Peyer's patch (tissue), 4 donors: ENCODE data around the gene COL17A1. TPM values are rescaled to one million over a fixed set of nuclear protein-coding genes. Genes with fewer than 3 reads are reported as not detected.

ENCODE experiments used
- DNase-seq, 3 donors: peaks; one replicate each; pipeline ENCODE4 v3.0.0-alpha.2; 2017 to 2019
- H3K27ac ChIP-seq, 4 donors: fragments of 200-600 bp; sonication (generic); one replicate each; pipeline ENCODE4 v1.5.1; 2016 to 2019
- H3K27me3 ChIP-seq, 2 donors: fragments of 200-600 bp; sonication (generic); one replicate each; pipeline ENCODE4 v1.5.1; 2019
- H3K36me3 ChIP-seq, 3 donors: fragments of 200-600 bp; sonication (generic); one replicate each; pipeline ENCODE4 v1.5.1; 2016 to 2019
- H3K4me1 ChIP-seq, 4 donors: fragments of 200-600 bp; sonication (generic); one replicate each; pipeline ENCODE4 v1.5.1; 2016 to 2019
- H3K4me3 ChIP-seq, 4 donors: fragments of 200-600 bp; sonication (generic); 1 replicate in 3 of 4; 2 replicates in 1 of 4; pipeline ENCODE4 v1.5.1; 2016 to 2019; ENCODE audit warnings: mild to moderate bottlenecking in 1 of 4
- H3K9me3 ChIP-seq, 4 donors: fragments of 200-600 bp; sonication (generic); one replicate each; pipeline ENCODE4 v1.5.1; 2016 to 2019; ENCODE audit warnings: mild to moderate bottlenecking in 1 of 4
- POLR2A ChIP-seq, 2 donors: fragments of 450-650 bp; IDR thresholded peaks; one replicate each; pipeline ENCODE4 v1.5.1; 2017; ENCODE audit warnings: antibody characterized with exemption in 2 of 2, mild to moderate bottlenecking in 2 of 2, moderate library complexity in 2 of 2
- total RNA-seq, 4 donors: library from RNA; depleted of rRNA; stranded (reverse); fragments of >200 nt; gene quantifications; one replicate each; pipeline ENCODE4 v1.1.0, GENCODE V29; 2016
- TF ChIP-seq, protein P1 (sequence below), 6 experiments: fragments of 450-650 bp in 4 of 6; fragments of 200-600 bp in 2 of 6; sonication (generic) in 1 of 6; IDR thresholded peaks; one replicate each; pipeline ENCODE4 v1.5.1; 2017 to 2019; ENCODE audit warnings: antibody characterized with exemption in 6 of 6, mild to moderate bottlenecking in 3 of 6, moderate library complexity in 1 of 6

The COL17A1 gene
- total RNA-seq, 4 donors from 2014 or later = 4.1 to 240 (median 97.1) TPM

DNA sequence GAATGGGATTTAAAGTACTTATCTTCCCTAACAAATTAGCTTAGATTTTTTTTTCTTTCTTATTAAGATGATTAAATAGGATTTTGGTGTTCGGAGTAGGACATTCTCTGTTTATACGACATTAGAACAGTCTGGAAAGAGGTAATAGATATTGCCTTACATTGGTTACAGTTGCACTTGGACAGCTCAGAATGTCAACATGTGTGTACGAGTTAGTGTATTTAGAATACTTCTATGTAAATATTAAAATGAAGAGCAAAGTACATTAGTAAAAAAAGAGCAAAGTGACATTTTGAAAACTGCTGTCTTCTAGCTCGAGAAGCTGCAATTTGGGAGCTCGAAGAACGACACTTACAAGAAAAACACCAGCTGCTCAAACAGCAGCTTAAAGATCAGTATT, 67.2 kb downstream of the COL17A1 start:
- no peaks in the 10 kb centered on the region for H3K27me3 ChIP-seq
- TF ChIP-seq, protein P1, sequence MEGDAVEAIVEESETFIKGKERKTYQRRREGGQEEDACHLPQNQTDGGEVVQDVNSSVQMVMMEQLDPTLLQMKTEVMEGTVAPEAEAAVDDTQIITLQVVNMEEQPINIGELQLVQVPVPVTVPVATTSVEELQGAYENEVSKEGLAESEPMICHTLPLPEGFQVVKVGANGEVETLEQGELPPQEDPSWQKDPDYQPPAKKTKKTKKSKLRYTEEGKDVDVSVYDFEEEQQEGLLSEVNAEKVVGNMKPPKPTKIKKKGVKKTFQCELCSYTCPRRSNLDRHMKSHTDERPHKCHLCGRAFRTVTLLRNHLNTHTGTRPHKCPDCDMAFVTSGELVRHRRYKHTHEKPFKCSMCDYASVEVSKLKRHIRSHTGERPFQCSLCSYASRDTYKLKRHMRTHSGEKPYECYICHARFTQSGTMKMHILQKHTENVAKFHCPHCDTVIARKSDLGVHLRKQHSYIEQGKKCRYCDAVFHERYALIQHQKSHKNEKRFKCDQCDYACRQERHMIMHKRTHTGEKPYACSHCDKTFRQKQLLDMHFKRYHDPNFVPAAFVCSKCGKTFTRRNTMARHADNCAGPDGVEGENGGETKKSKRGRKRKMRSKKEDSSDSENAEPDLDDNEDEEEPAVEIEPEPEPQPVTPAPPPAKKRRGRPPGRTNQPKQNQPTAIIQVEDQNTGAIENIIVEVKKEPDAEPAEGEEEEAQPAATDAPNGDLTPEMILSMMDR (IDR thresholded peaks at IDR 0.05) = no peak

DNA sequence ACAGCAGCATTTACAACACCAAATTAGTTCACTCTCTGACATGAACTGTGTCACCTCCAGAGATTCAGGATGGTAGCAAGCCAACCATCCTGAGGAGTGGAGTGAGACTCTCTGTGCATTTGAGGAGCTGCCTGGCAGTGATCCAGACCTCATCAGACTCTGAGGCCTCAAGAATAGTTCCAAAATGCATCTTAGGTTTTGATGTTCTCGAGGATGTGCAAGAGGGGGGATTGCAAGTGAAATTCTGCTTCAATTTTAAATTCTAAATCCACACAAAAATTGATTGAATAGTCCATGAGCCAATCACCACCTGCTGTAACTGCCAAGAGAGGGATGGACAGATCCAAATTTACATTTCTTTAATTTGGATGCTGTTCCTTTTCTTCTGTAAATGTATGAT, 69.0 kb downstream of the COL17A1 start:
- no peaks in the 10 kb centered on the region for H3K27me3 ChIP-seq
- H3K4me1 ChIP-seq = no peaks in the 10 kb centered on the region
- TF ChIP-seq POLR2A (IDR thresholded peaks at IDR 0.05) = no peak
- TF ChIP-seq, protein P1 (IDR thresholded peaks at IDR 0.05) = no peak
- H3K36me3 ChIP-seq = peaks cover 0 to 53% (median 0%) of the 10 kb centered on the region in 3 donors
- H3K4me3 ChIP-seq = no peak overlapping the region
- no peak for DNase-seq
- no peak overlapping the region for H3K27ac ChIP-seq
- no peaks in the 10 kb centered on the region for H3K9me3 ChIP-seq

More for the DNA sequence above, 67.2 kb downstream of the COL17A1 start:
- H3K4me1 ChIP-seq = no peaks in the 10 kb centered on the region
- peaks cover 0 to 61% (median 0%) of the 10 kb centered on the region in 3 donors for H3K36me3 ChIP-seq
- DNase-seq = no peak
- no peaks in the 10 kb centered on the region for H3K9me3 ChIP-seq
- no peak overlapping the region for H3K4me3 ChIP-seq
- no peak overlapping the region for H3K27ac ChIP-seq

DNA sequence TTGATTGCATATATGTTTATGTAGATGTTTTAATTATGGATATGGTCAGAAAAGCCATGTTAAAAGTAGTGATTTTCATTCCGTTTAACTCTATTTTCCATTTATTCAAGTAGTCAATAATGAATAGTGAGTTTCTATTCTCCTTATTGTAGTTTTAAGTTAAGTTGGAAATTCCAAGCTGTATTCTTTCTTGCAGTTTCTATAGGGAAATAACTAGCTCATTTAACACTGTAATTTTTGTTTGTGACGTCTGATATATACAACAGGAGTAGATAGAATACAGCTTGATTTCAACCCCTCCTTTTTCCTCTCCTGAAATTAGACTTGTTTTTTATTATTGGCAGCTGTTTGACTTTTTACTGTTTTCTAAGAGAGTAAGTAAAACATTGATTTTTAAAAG, 71.5 kb downstream of the COL17A1 start:
- H3K4me3 ChIP-seq = no peak overlapping the region
- H3K4me1 ChIP-seq = no peaks in the 10 kb centered on the region
- H3K9me3 ChIP-seq = no peaks in the 10 kb centered on the region
- peaks cover 0 to 30% (median 0%) of the 10 kb centered on the region in 3 donors for H3K36me3 ChIP-seq
- no peak overlapping the region for H3K27ac ChIP-seq
- H3K27me3 ChIP-seq = no peaks in the 10 kb centered on the region
- TF ChIP-seq POLR2A (IDR thresholded peaks at IDR 0.05) = no peak
- TF ChIP-seq, protein P1 (IDR thresholded peaks at IDR 0.05) = no peak
- DNase-seq = no peak

DNA sequence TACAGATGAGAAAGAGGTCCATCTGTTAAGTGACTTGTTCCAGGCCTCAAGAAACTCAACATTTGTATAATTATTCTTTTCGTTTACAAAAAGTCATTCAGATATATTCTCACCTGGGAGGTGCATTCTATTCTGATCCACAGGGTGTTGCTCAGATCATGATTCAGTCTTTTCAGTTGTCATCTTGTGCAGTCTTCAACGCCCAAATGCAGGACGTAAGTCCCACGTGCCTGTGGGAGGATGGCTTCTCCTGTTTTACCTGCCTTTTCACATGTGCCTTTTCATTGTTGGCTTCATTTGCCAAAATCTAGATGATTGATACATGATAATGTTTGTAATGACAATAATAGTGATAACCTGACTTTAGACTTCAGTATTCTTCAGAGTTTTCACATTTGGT, 72.2 kb downstream of the COL17A1 start:
- DNase-seq = no peak
- TF ChIP-seq, protein P1 (IDR thresholded peaks at IDR 0.05) = no peak
- TF ChIP-seq POLR2A (IDR thresholded peaks at IDR 0.05) = no peak
- Histone ChIP-seq H3K4me3 (no peak overlapping the region), H3K4me1 (no peaks in the 10 kb centered on the region), H3K9me3 (no peaks in the 10 kb centered on the region), H3K27me3 (no peaks in the 10 kb centered on the region), H3K27ac (no peak overlapping the region), H3K36me3 (peaks cover 0 to 29% (median 0%) of the 10 kb centered on the region in 3 donors)

DNA sequence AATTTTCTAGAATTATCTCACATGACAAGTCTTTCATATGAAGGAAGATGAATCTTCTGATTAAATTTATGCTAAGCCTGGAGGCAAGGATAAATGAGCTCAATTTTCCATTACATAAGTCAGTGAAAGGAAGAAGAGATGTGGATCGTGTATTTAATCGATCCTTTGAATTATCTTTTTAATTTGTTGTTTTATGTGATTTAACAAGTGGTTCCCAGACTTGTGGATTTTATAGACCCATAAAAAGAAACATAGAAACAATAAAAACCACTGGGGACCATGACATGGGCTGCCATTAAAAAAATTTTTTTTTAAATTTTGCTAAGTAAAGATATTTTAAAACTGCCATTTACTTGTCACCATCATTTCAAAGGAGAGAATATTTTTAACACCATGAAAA, 73.8 kb downstream of the COL17A1 start:
- H3K4me1 ChIP-seq = no peaks in the 10 kb centered on the region
- no peak overlapping the region for H3K4me3 ChIP-seq
- DNase-seq = no peak
- no peak overlapping the region for H3K27ac ChIP-seq
- no peaks in the 10 kb centered on the region for H3K9me3 ChIP-seq
- H3K36me3 ChIP-seq = peaks cover 0 to 31% (median 0%) of the 10 kb centered on the region in 3 donors
- TF ChIP-seq POLR2A (IDR thresholded peaks at IDR 0.05) = no peak
- TF ChIP-seq, protein P1 (IDR thresholded peaks at IDR 0.05) = no peak
- H3K27me3 ChIP-seq = no peaks in the 10 kb centered on the region
